Transverse colon (tissue), 4 donors: ENCODE data around the gene IFITM10.

Experiments
- CTCF ChIP-seq, 5 experiments: fragments of 200-600 bp in 3 of 5; fragments of 450-650 bp in 2 of 5; sonication (generic) in 3 of 5; IDR thresholded peaks; 1 replicate in 2 of 5; 2 replicates in 3 of 5; pipeline ENCODE4 v1.5.1; 2016 to 2017; ENCODE audit warnings: antibody characterized with exemption in 5 of 5, inconsistent platforms in 3 of 5, mild to moderate bottlenecking in 2 of 5, moderate library complexity in 1 of 5
- EP300 ChIP-seq: sonication (generic); formaldehyde crosslinking; IDR thresholded peaks from one replicate; pipeline ENCODE4 v1.6.1; 2017; ENCODE audit warnings: antibody characterized with exemption, low read depth
- POLR2A ChIP-seq: fragments of 450-650 bp; IDR thresholded peaks from one replicate; pipeline ENCODE4 v1.6.1; 2016; ENCODE audit warnings: antibody characterized with exemption, mild to moderate bottlenecking, moderate library complexity
- POLR2AphosphoS5 ChIP-seq, 3 donors: sonication (generic); formaldehyde crosslinking; IDR thresholded peaks; one replicate each; pipeline ENCODE4 v1.6.1; 2016; ENCODE audit warnings: antibody characterized with exemption in 3 of 3

GRCh38 chr11:1770061-1770460 lies 19.7 kb upstream of the IFITM10 start:
- TF ChIP-seq CTCF (IDR thresholded peaks at IDR 0.05): no peak
- TF ChIP-seq POLR2A: no peak
- no peak for TF ChIP-seq POLR2AphosphoS5 (IDR thresholded peaks at IDR 0.05)
- TF ChIP-seq EP300: no peak
